NOMO-1 (cell line): ENCODE data around the gene RBM19.

Source experiments
- DNase-seq, 2 experiments: peaks; one replicate each; lab custom pipeline; 2025; ENCODE audit not compliant: unreplicated experiment in 2 of 2; lab: John Stamatoyannopoulos, UW

RBM19 gene

DNA sequence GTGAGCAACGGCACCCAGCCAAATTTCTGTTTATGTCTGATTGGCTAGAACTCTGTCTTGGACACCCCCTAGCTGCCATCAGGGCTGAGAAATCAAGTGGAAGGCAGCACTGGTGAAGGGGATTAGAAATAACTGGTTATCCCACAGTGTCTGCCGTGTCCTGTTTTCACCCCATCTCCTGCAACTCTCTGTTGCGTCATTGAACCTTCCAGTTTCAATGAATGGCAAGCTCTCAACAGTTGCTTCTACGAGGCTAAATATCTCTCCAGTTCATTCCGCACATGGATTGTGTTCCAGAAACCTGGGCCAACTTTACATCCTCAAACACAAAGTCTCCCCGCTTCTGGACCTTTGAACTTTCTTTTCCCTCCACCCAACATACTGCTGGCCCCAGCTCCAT, 173.7 kb downstream of the RBM19 start:
- DNase-seq: no peak

- DNase-seq: no peak
Observed at GRCh38 chr12:113788020-113788856, 177.9 kb downstream of the RBM19 start.

DNA sequence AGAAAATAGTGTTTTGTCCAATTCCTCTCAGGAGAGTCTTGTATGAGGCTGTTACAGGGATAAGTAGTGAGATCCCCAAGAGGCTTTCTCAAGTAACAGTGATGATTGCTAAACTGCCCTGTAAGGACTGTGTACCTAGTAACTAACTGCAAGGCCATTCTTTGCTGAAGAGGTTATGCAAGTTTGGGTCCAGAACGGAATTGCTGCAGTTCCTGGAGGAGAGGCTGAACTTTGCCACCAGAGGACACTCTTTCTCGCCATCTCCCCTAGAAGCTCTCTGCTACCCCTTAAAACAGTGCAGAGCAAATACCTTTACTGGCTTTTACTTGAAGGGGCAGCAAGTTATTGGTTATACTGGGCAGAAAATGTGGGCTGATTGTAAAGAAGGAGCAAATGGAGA, 180.0 kb downstream of the RBM19 start:
- DNase-seq: no peak

DNA sequence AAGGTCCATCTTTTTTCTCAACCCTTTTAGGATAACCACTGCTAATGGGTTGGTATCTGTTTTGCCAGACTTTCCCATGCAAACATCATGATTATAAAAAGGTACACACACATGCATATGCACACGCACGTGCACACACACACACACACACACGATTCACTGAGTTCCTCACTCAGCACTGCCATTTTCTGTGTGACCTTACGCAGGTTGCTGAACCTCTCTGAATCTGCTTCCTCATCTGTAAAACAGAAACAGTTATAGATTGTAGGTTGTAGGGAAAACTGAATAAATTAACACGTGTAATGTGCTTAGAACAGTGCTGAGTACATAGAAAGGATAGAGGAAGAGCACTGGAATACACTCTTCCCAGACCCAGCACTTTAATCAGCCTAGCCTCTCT, 182.3 kb downstream of the RBM19 start:
- DNase-seq: no peak

DNA sequence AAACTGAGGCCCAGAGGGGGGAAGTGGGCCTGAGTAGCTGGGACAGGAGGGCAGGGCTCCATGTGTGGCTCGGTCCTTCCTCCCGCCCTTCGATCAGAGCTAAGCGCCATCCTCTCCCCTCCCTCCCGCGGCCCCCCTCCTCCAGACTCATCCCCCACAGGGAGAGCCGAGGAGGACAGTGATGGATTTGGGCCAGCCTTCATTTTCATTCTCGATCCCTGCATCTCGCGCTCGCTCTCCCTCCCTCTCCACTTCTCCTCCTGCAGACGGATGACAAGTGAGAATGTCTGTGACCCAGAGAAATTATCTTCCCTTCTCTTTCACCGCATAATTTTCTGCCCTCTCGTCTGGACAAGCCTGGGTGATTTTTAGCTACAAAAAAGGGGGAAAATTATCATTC, 183.3 kb downstream of the RBM19 start:
- DNase-seq: no peak

DNA sequence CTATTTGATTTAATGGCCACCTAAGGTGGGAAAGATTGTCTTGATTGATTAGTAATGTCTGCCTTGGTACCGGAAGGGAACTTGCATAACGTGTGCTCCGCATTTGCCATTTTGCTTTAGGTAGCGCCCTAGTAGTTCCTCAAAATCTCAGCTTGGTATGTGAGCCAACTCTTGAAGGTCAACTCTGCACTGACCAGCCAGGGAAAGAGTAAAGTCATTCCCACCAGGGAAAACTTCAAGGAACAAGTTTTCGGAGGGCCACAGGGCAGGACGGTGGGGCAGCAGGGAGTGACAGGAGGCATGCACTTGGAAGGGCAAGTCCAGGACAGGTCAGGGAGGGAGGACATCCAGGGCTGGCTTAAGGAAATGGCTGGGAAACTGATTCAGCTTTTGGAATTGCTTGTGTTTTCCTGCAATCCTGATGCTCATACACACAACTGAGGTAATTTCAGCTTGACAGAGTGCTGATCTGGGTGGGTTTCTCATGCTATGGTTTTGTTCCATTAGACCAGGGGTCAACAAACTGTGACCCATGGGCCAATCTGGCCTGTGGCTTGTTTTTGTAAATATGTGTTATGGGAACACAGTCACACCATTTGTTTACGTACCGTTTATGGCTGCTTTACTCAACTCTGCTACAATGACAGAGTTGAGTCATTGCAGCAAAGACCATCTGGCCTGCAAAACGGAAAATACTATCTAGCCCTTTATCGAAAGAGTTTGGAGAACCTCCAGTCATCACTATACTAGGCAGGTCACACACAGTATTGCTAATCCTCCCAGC, 184.5 kb downstream of the RBM19 start:
- no peak for DNase-seq

DNA sequence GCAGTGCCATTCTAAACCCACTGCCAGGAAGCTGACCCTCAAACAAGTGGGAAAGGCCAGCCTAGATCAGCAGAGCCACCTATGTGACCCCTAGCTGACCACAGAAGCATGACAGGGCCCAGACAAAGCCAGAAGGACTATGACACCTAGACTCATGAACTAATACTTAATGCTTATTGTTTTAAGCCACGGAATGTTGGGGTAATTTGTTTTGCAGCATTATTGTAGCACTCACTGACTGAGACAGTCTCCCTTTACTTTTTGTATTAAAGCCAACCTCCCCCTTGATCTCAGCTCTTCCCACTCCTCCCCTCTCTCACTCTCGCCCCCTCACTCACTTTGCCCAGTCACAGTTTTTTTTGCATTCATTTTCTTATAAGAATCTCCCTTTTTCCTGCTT, 186.4 kb downstream of the RBM19 start:
- DNase-seq: no peak

DNA sequence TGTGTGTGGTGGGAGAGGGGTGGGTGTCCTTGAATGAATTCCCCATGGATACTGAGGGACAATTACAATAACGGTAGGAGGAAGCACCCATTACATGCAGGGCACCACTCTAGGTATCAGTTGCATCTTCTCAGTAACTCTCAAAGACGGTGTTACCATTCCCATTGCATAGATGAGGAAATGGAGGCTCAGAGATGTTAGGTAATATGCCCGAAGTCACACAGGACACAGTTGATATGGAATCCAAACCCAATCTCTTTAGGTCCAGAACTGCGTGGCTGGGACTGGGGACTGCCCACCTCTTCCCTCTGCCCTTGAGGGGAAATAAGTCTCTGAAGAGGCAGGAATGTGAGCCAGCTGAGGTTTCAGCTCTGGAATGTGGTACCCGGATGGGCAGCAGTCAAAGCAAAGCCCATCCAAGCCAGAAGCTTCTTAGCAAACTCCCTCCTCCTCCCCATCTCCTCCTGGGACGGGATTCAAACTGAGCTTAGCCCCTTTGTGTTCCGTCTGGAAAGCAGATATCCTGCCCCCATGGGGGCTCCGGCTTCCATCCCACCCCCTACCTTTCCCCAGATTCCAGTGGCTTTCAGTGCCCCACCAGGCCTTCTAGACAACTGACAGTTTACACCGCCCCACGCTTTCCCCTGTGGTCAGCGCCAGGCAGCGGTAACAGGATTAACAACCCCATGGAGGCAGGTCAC, 187.5 kb downstream of the RBM19 start:
- DNase-seq: no peak

GRCh38 chr12:113777751-113778150, 188.4 kb downstream of the RBM19 start:
- no peak for DNase-seq

DNA sequence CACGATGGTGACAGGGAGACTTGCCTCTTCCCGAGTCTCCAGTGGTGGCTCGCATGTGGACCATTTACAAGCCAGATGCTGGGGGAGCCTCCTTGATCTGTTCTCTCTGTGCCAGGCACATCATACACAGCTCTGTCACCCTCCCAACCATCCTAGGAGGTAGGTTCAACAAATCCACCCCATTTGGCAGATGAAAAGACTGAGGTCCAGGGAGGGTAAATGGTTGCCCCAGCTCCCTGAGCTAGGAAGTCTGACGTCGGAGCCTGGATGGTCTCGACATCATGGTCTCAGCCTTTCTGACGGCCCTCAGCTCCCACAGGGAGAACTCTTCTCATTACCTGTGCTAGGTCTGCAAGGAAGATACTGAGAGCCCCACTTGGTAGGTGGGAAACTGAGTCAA, 189.6 kb downstream of the RBM19 start:
- no peak for DNase-seq

DNA sequence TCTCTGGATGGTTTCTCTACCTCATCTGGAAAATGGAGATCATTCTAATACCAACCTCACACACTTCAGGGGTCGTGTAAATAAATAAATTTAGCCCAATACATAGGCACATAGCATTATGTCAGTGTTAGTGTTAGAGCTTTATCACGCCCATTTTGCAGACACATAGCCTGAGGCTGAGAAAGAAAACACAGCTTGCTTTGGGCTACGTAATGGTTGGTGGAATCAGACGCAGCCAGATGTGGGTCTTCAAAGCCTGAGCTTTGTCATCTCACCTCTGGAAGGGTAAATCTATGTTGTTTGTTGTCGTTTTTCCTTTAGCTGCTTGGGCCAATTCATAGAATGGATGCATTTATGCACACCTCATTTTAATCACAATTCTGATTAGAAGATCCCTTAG, 191.6 kb downstream of the RBM19 start:
- no peak for DNase-seq

- no peak for DNase-seq
Observed at GRCh38 chr12:113772505-113773030, 193.6 kb downstream of the RBM19 start.

DNA sequence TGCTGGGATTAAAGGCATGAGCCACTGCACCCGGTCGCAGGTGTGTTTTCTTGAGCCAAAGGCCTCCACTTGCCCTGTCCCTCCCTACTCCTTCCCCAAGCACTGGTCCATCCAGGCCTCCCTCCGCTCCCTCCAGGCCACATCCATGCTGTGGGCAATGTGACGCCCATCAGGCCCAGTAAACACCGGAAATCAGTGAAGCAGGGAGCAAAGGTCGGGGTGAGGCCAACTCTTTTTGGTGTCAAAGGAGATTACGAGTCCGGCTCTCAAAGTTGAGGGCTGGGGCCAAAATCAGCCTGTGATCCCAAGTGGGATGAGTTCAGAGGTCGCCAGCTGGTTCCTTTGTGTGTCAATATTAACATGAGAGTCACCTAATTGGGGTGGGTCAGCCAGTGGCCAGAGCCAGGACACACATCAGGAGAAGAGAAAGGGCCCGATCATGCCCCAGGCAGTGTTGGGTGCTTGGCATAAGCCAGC, 195.7 kb downstream of the RBM19 start:
- no peak for DNase-seq

DNA sequence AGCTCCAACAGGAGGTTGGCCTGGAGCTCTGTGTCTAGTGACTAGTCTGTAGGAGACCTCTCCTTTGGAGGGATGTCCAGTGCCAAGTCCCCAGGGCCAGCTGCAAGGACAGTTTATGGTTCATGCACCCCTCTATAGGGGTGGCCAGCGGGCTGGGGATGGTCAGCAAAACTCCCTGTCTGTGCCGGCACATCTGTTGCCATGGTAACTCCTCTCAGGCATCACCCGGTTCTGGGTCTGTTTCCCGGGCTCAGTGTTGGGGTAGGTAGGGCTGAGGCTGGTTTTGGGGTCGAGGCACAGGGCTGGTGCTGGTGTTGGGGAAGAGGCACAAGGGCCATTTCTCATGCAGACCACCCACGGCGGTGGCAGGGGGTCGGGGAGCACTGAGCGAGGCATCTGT, 196.8 kb downstream of the RBM19 start:
- DNase-seq: no peak

DNA sequence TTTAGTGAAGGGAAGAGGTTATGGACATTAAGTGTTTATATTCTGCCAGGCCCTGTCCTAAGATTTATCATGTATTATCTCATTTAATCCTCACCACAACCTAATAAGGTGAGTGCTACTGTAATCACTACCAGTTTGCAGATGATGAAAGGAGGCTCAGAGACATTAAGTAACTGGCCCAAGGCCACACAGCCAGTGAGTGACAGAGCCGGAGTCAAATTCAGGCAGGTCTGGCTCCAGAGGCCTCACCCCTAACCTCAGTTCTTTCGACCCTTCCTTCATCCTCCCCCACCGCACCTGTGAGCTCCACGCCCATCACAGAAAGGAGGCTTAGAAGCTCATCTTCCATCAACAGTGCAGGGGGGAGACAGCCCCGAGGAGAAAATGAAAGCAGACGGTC, 197.3 kb downstream of the RBM19 start:
- no peak for DNase-seq

GRCh38 chr12:113766879-113767878, 198.9 kb downstream of the RBM19 start:
- no peak for DNase-seq
